K562 (cell line): Measurements from ENCODE around the gene DOCK3. TPM values are rescaled to one million over a fixed set of nuclear protein-coding genes. Genes with fewer than 3 reads are reported as not detected.

Experiments used
- ATAC-seq: fragments of 200-7000 bp; cut with Tn5 transposase; 3 replicates; pipeline ENCODE4 v1.9.1; 2020; ENCODE audit warnings: moderate library complexity
- BruUV-seq: library from RNA; stranded (reverse); fragments of 400-500 nt; replicated peaks from 2 replicates; lab custom pipeline; 2021; lab: Mats Ljungman, UMichigan
- CTCF ChIA-PET: fragments of 300-600 bp; formaldehyde crosslinking; extraction: SDS; loops from one replicate; lab custom pipeline; 2021; ENCODE audit warnings: low intra/inter-chr PET ratio; lab: Yijun Ruan, JAX
- POLR2A ChIA-PET: fragments of 300-600, 350-650 bp; sonication (Branson Sonifier 250); formaldehyde crosslinking; extraction: SDS; loops from one replicate; lab custom pipeline; 2021; ENCODE audit warnings: antibody characterized with exemption, inconsistent platforms; lab: Yijun Ruan, JAX
- DNase-seq, 4 experiments: peaks; one replicate each; pipeline versions ENCODE4 v3.0.0 to v3.0.0-alpha.2; 2011 to 2018; ENCODE audit warnings: low spot score in 3 of 4, mixed read lengths in 3 of 4; ENCODE audit errors: extremely low read depth in 1 of 4
- FAIRE-seq: peaks from 2 replicates; lab custom pipeline; 2011; peaks lifted over from hg19 to GRCh38; lab: Jason Lieb, UNC
- H2AFZ ChIP-seq: 2 replicates; pipeline ENCODE4 v1.6.0; 2011; ENCODE audit warnings: low read depth, low read length, control low read depth, inconsistent platforms
- H3K27ac ChIP-seq: fragments of 200-600 bp; 3 replicates; pipeline ENCODE4 v1.8.0; 2011; ENCODE audit warnings: low read depth, mild to moderate bottlenecking, control low read depth, inconsistent platforms, low read length, moderate library complexity, mixed read lengths; ENCODE audit errors: extremely low read depth
- H3K27me3 ChIP-seq, 2 experiments: fragments of 300-600 bp in 1 of 2; 2 replicates in 1 of 2; 3 replicates in 1 of 2; pipeline versions ENCODE4 v1.6.0 to v1.8.0; 2011; ENCODE audit warnings: inconsistent platforms in 2 of 2, low read length in 2 of 2, mild to moderate bottlenecking in 1 of 2, mixed read lengths in 1 of 2, moderate library complexity in 1 of 2; ENCODE audit not compliant: control insufficient read depth in 2 of 2, insufficient read depth in 2 of 2
- H3K36me3 ChIP-seq: fragments of 300-600 bp; 3 replicates; pipeline ENCODE4 v1.8.0; 2011; ENCODE audit warnings: mild to moderate bottlenecking, low read length, inconsistent platforms; ENCODE audit not compliant: control insufficient read depth, insufficient read depth
- H3K4me1 ChIP-seq, 2 experiments: fragments of 200-600 bp in 1 of 2; replicated peaks in 1 of 2; 2 replicates in 1 of 2; 3 replicates in 1 of 2; pipeline versions ENCODE4 v1.5.1 to v1.8.0; 2011; ENCODE audit warnings: inconsistent platforms in 2 of 2, low read length in 2 of 2, mild to moderate bottlenecking in 1 of 2, mixed read lengths in 1 of 2, moderate library complexity in 1 of 2; ENCODE audit not compliant: control insufficient read depth in 2 of 2, insufficient read depth in 2 of 2
- H3K4me2 ChIP-seq: 2 replicates; pipeline ENCODE4 v1.6.1; 2011; ENCODE audit warnings: low read length, control low read depth, inconsistent platforms, mixed read lengths; ENCODE audit not compliant: insufficient read depth
- H3K4me3 ChIP-seq: fragments of 200-600 bp; sonication (generic), shearing (Covaris generic); 2 replicates; pipeline ENCODE4 v1.5.1; 2016; ENCODE audit warnings: control low read depth, inconsistent platforms
- H3K79me2 ChIP-seq: fragments of 200-600 bp; 3 replicates; pipeline ENCODE4 v1.8.0; 2011; ENCODE audit warnings: low read length, inconsistent platforms; ENCODE audit not compliant: control insufficient read depth, insufficient read depth
- H3K9ac ChIP-seq, 2 experiments: 2 replicates each; pipeline versions ENCODE4 v1.6.0 to v1.6.1; 2011; ENCODE audit warnings: low read depth in 2 of 2, low read length in 2 of 2, control low read depth in 1 of 2, inconsistent platforms in 1 of 2, mild to moderate bottlenecking in 1 of 2, mixed read lengths in 1 of 2; ENCODE audit not compliant: insufficient read depth in 1 of 2
- H3K9me1 ChIP-seq: one replicate; pipeline ENCODE4 v1.6.0; 2011; ENCODE audit warnings: inconsistent platforms, mild to moderate bottlenecking, low read length, moderate library complexity; ENCODE audit not compliant: control insufficient read depth, insufficient read depth
- H3K9me3 ChIP-seq: replicated peaks from 2 replicates; pipeline ENCODE4 v1.5.1; 2011; ENCODE audit warnings: low read depth, low read length, inconsistent platforms; ENCODE audit not compliant: control insufficient read depth, insufficient read depth
- H4K20me1 ChIP-seq: replicated peaks from 2 replicates; pipeline ENCODE4 v1.6.1; 2011; ENCODE audit warnings: low read length, inconsistent platforms, mixed read lengths; ENCODE audit not compliant: control insufficient read depth, insufficient read depth
- CHAMP1 ChIP-seq: fragments of 450-650 bp; IDR thresholded peaks from 2 replicates; pipeline ENCODE4 v1.6.1; 2016; ENCODE audit warnings: mild to moderate bottlenecking
- CREB5 ChIP-seq: fragments of 250-450 bp; sonication (Bioruptor Pico); IDR thresholded peaks from 2 replicates; pipeline ENCODE4 v1.5.0; 2020; ENCODE audit warnings: mild to moderate bottlenecking
- CXXC5 ChIP-seq: fragments of 250-450 bp; sonication (Bioruptor Pico); IDR thresholded peaks from 2 replicates; pipeline ENCODE4 v1.8.0; 2022; ENCODE audit warnings: inconsistent platforms, mild to moderate bottlenecking, moderate library complexity
- ELK1 ChIP-seq: sonication (generic); formaldehyde crosslinking; IDR thresholded peaks from 2 replicates; pipeline ENCODE4 v1.8.1; 2022; ENCODE audit warnings: missing genetic modification reagents
- ELK3 ChIP-seq: fragments of 450-650 bp; formaldehyde crosslinking; IDR thresholded peaks from 2 replicates; pipeline ENCODE4 v1.4.0; 2020; ENCODE audit warnings: mild to moderate bottlenecking
- MITF ChIP-seq: IDR thresholded peaks from 2 replicates; pipeline ENCODE4 v1.6.1; 2014; ENCODE audit warnings: antibody characterized with exemption
- NFRKB ChIP-seq: fragments of 450-650 bp; IDR thresholded peaks from 2 replicates; pipeline ENCODE4 v1.6.1; 2016; ENCODE audit warnings: low read depth
- NR3C1 ChIP-seq: sonication (generic); formaldehyde crosslinking; IDR thresholded peaks from 2 replicates; pipeline ENCODE4 v1.8.1; 2022; ENCODE audit warnings: missing genetic modification reagents
- RFX1 ChIP-seq: fragments of 450-650 bp; IDR thresholded peaks from 2 replicates; pipeline ENCODE4 v1.6.1; 2016; ENCODE audit warnings: mild to moderate bottlenecking, moderate library complexity
- TFE3 ChIP-seq: fragments of 450-650 bp; formaldehyde crosslinking; IDR thresholded peaks from 2 replicates; pipeline ENCODE4 v1.4.0; 2020; ENCODE audit warnings: mild to moderate bottlenecking, mixed read lengths
- ZBTB7A ChIP-seq: IDR thresholded peaks from 2 replicates; pipeline ENCODE4 v1.6.1; 2011; ENCODE audit warnings: low read depth, mild to moderate bottlenecking, low read length, moderate library complexity, borderline replicate concordance; ENCODE audit not compliant: control insufficient read depth
- ZEB2 ChIP-seq: fragments of 450-650 bp; IDR thresholded peaks from 2 replicates; pipeline ENCODE4 v1.6.1; 2016
- ZNF232 ChIP-seq: sonication (generic); formaldehyde crosslinking; IDR thresholded peaks from 2 replicates; pipeline ENCODE4 v1.8.0; 2022; ENCODE audit warnings: mild to moderate bottlenecking, missing genetic modification reagents
- ZNF695 ChIP-seq: fragments of 450-650 bp; formaldehyde crosslinking; IDR thresholded peaks from 2 replicates; pipeline ENCODE4 v1.4.0; 2020; ENCODE audit warnings: mild to moderate bottlenecking, moderate library complexity
- ZNF830 ChIP-seq: fragments of 250-450 bp; sonication (Bioruptor Pico); IDR thresholded peaks from 2 replicates; pipeline ENCODE4 v1.5.0; 2021; ENCODE audit warnings: mild to moderate bottlenecking
- WGBS: fragments of 100-300 bp; shearing (Covaris generic); methylation state at CpG from one replicate; pipeline ENCODE4 v1.1.6; 2016; ENCODE audit warnings: low coverage, mixed read lengths; ENCODE audit not compliant: insufficient coverage; ENCODE audit errors: missing lambda C conversion rate; 5-methylcytosine and 5-hydroxymethylcytosine counted together
- in situ Hi-C: fragments of 300-500 bp; cut with MboI; formaldehyde crosslinking; loops from 4 replicates; pipeline ENCODE4 v1.15.0; 2018; ENCODE audit warnings: inconsistent platforms, mixed read lengths
- intact Hi-C: fragments of 100-400 bp; cut with micrococcal nuclease; formaldehyde crosslinking; loops from 2 replicates; pipeline ENCODE4 v1.14.2; 2022
- polyA plus RNA-seq, 8 experiments: library from polyadenylated mRNA; depleted of rRNA in 4 of 8; stranded (reverse) in 5 of 8; unstranded in 3 of 8; fragments of >200 nt; fragmentation: Nextera tagmentation in 2 of 8; fragmentation: Illumina TruSeq in 1 of 8; extraction: Ambion mirVana in 2 of 8; extraction: Trizol in 1 of 8; gene quantifications; 2 replicates each; pipeline versions ENCODE4 v1.2.1 to v1.2.3, GENCODE V29; 2011 to 2014; ENCODE audit warnings: inconsistent platforms in 1 of 8, missing spikeins in 1 of 8
- total RNA-seq, 7 experiments: library from RNA; depleted of rRNA in 6 of 7; stranded (reverse); fragments of >200 nt in 6 of 7; fragmentation: Illumina TruSeq in 2 of 7; extraction: Trizol in 2 of 7; gene quantifications; 2 replicates each; pipeline versions ENCODE4 v1.2.1 to v1.2.3, GENCODE V29; 2011 to 2021; ENCODE audit warnings: low replicate concordance in 1 of 7

DOCK3 gene
- total and polyA plus RNA-seq, 9 of the 15 experiments (the other 6 are each of a cell fraction or from before 2014, with no cell fraction given), result under 0.01 to 0.03 (median 0.01) TPM; not detected in 4

- in situ Hi-C loops (no loop called here), intact Hi-C loops (no loop called here)
- H2AFZ ChIP-seq, result no peak overlapping the region
- no peak overlapping the region for H3K4me3 ChIP-seq
- no peaks in the 10 kb centered on the region for H3K36me3 ChIP-seq
- H3K4me2 ChIP-seq, result no peak overlapping the region
- H3K27me3 ChIP-seq, result no peaks in the 10 kb centered on the region
- no peak overlapping the region for H3K9ac ChIP-seq
- no peak for ATAC-seq
- no peaks in the 10 kb centered on the region for H3K79me2 ChIP-seq
- DNase-seq, result no peak
- H4K20me1 ChIP-seq, result no peaks in the 10 kb centered on the region
- ChIA-PET POLR2A (no interaction called here), CTCF (no interaction called here)
- H3K9me3 ChIP-seq, result no peaks in the 10 kb centered on the region
- WGBS, result 0% methylated on average over 2 of the region's 2 CpGs
- H3K27ac ChIP-seq, result no peak overlapping the region
- BruUV-seq, result no TSS peak
- FAIRE-seq, result no peak
- H3K9me1 ChIP-seq, result no peaks in the 10 kb centered on the region
- H3K4me1 ChIP-seq, result no peaks in the 10 kb centered on the region
- no peak for TF ChIP-seq NR3C1
- no peak for TF ChIP-seq ZNF695 (CRISPR knock-in tag)
- no peak for TF ChIP-seq NFRKB
- TF ChIP-seq ELK3 (CRISPR knock-in tag), result no peak
- no peak for TF ChIP-seq RFX1
- no peak for TF ChIP-seq ZNF232 (CRISPR knock-in tag)
- TF ChIP-seq CREB5 (CRISPR knock-in tag), result no peak
- TF ChIP-seq ZBTB7A, result no peak
- TF ChIP-seq CXXC5 (CRISPR knock-in tag), result no peak
- TF ChIP-seq MITF, result no peak
- TF ChIP-seq ELK1 (CRISPR knock-in tag), result no peak
- no peak for TF ChIP-seq ZNF830 (CRISPR knock-in tag)
- no peak for TF ChIP-seq ZEB2
- TF ChIP-seq CHAMP1, result no peak
- no peak for TF ChIP-seq TFE3 (CRISPR knock-in tag)
These were observed 202.2 kb downstream of the DOCK3 start for GRCh38 chr3:50876947-50877346.
